PC-9 (cell line): ENCODE results near the gene FNDC3B. TPM values are rescaled to one million over a fixed set of nuclear protein-coding genes. Genes with fewer than 3 reads are reported as not detected.

Experiments
- BruUV-seq: library from RNA; stranded (reverse); fragments of 400-500 nt; replicated peaks from 2 replicates; lab custom pipeline; 2021; lab: Mats Ljungman, UMichigan
- CTCF ChIA-PET: fragments of 300-600 bp; sonication (Branson Sonifier 250); formaldehyde crosslinking; loops from one replicate; lab custom pipeline; 2022; ENCODE audit warnings: antibody characterized with exemption; lab: Charles Lee
- POLR2A ChIA-PET: fragments of 300-600 bp; sonication (Branson Sonifier 250); formaldehyde crosslinking; loops from one replicate; lab custom pipeline; 2022; ENCODE audit warnings: antibody characterized with exemption; ENCODE audit not compliant: unreplicated experiment; lab: Charles Lee
- DNase-seq, 2 experiments: peaks; one replicate each; pipeline versions ENCODE4 v3.0.0 to v3.0.0-alpha.2; 2015 to 2022; ENCODE audit warnings: mixed read lengths in 1 of 2
- H2AFZ ChIP-seq: fragments of 200-600 bp; sonication (generic); 2 replicates; pipeline ENCODE4 v1.8.1; 2017; ENCODE audit warnings: antibody characterized with exemption
- H3F3A ChIP-seq: fragments of 200-600 bp; sonication (generic); 2 replicates; pipeline ENCODE4 v1.8.1; 2017; ENCODE audit warnings: antibody characterized with exemption, mild to moderate bottlenecking, low read depth; ENCODE audit not compliant: insufficient read depth
- H3K27ac ChIP-seq: fragments of 200-600 bp; sonication (generic); 2 replicates; pipeline ENCODE4 v1.6.1; 2016; ENCODE audit warnings: mixed run types
- H3K27me3 ChIP-seq: fragments of 200-600 bp; sonication (generic); 2 replicates; pipeline ENCODE4 v1.6.1; 2016; ENCODE audit warnings: low read depth, mixed run types; ENCODE audit not compliant: insufficient read depth
- H3K36me3 ChIP-seq: fragments of 200-600 bp; sonication (generic); 2 replicates; pipeline ENCODE4 v1.6.1; 2016; ENCODE audit warnings: low read depth, mixed run types
- H3K4me1 ChIP-seq: fragments of 200-600 bp; sonication (generic); replicated peaks from 2 replicates; pipeline ENCODE4 v1.6.1; 2016; ENCODE audit warnings: mixed run types; ENCODE audit not compliant: insufficient read depth
- H3K4me2 ChIP-seq: fragments of 200-600 bp; sonication (generic); 2 replicates; pipeline ENCODE4 v1.6.1; 2017; ENCODE audit warnings: mixed run types
- H3K4me3 ChIP-seq: fragments of 200-600 bp; sonication (generic); 2 replicates; pipeline ENCODE4 v1.6.1; 2016; ENCODE audit warnings: mixed run types
- H3K79me2 ChIP-seq: fragments of 200-600 bp; sonication (generic); 2 replicates; pipeline ENCODE4 v1.6.1; 2017; ENCODE audit warnings: low read depth, mixed run types
- H3K9me2 ChIP-seq: fragments of 200-600 bp; sonication (generic); 2 replicates; pipeline ENCODE4 v1.8.1; 2017; ENCODE audit warnings: mild to moderate bottlenecking; ENCODE audit not compliant: insufficient read depth
- H3K9me3 ChIP-seq: fragments of 200-600 bp; sonication (generic); 2 replicates; pipeline ENCODE4 v1.8.1; 2016; ENCODE audit warnings: low read depth; ENCODE audit not compliant: insufficient read depth
- H4K20me1 ChIP-seq: fragments of 200-600 bp; sonication (generic); 2 replicates; pipeline ENCODE4 v1.8.1; 2017; ENCODE audit not compliant: insufficient read depth
- CTCF ChIP-seq: fragments of 200-600 bp; sonication (generic); conservative IDR thresholded peaks from 2 replicates; pipeline ENCODE4 v1.6.1; 2017; ENCODE audit warnings: mixed run types, antibody characterized with exemption, mild to moderate bottlenecking, moderate library complexity
- EZH2 ChIP-seq: fragments of 200-600 bp; sonication (generic); IDR thresholded peaks from 2 replicates; pipeline ENCODE4 v1.8.0; 2017; ENCODE audit warnings: antibody characterized with exemption, low read depth
- intact Hi-C: fragments of 100-400 bp; cut with micrococcal nuclease; formaldehyde crosslinking; loops from one replicate; pipeline ENCODE4 v1.10.0; 2022; ENCODE audit not compliant: unreplicated experiment
- total RNA-seq: library from RNA; stranded (reverse); gene quantifications from 2 replicates; pipeline ENCODE4 v1.2.3, GENCODE V29; 2021

FNDC3B gene
- total RNA-seq, 1 experiment from 2014 or later: 106 TPM

GRCh38 chr3:172405914-172406313 is 366.5 kb downstream of the FNDC3B start:
- Histone ChIP-seq H3K4me1 (no peaks in the 10 kb centered on the region), H3K9me2 (no peaks in the 10 kb centered on the region), H2AFZ (no peak overlapping the region), H3K27me3 (no peaks in the 10 kb centered on the region), H3F3A (peaks cover 66% of the 10 kb centered on the region), H4K20me1 (no peaks in the 10 kb centered on the region), H3K9me3 (no peaks in the 10 kb centered on the region), H3K4me2 (no peak overlapping the region), H3K79me2 (no peaks in the 10 kb centered on the region), H3K4me3 (no peak overlapping the region), H3K27ac (no peak overlapping the region), H3K36me3 (peaks cover 18% of the 10 kb centered on the region)
- ChIA-PET CTCF (no interaction called here), POLR2A (interaction anchor here (0.6 kb wide), 1 partner anchor 205 kb away, joined by 4 read pairs; no protein-coding TSS in a partner anchor)
- intact Hi-C loops: no loop called here
- BruUV-seq: no TSS peak
- DNase-seq: no peak
- no peak for TF ChIP-seq CTCF
- TF ChIP-seq EZH2: no peak

DNA sequence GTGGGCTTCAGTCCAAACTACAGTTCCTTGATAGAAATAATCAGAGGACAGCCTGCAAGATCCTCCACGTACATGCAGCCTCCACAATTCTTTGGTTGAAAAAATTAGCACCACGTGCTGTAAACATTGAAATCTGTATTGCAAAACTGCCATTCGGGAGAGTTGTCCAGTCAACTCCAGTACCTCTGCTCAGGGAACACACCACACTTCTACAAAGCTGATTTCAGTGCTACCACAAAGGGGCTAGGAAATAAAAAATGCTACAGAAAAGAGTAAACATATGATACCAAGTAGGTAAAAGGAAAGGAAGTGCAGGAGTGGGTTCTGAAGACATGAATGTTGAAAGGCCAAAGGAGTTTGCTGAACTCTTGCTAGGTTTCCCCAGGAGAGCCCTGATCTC is 368.5 kb downstream of the FNDC3B start:
- intact Hi-C loops: no loop called here
- ChIA-PET POLR2A (interaction anchor here (0.7 kb wide), 1 partner anchor 864 kb away, joined by 4 read pairs; no protein-coding TSS in a partner anchor), CTCF (no interaction called here)
- no peak overlapping the region for H2AFZ ChIP-seq
- H3F3A ChIP-seq: peaks cover 47% of the 10 kb centered on the region
- no peak for DNase-seq
- H3K9me2 ChIP-seq: no peaks in the 10 kb centered on the region; the same call in 1 of the 2 replicates
- no peaks in the 10 kb centered on the region for H4K20me1 ChIP-seq
- H3K27ac ChIP-seq: no peak overlapping the region
- BruUV-seq: no TSS peak
- no peaks in the 10 kb centered on the region for H3K4me1 ChIP-seq
- no peaks in the 10 kb centered on the region for H3K27me3 ChIP-seq
- no peaks in the 10 kb centered on the region for H3K36me3 ChIP-seq
- no peaks in the 10 kb centered on the region for H3K79me2 ChIP-seq
- no peaks in the 10 kb centered on the region for H3K9me3 ChIP-seq
- TF ChIP-seq CTCF: no peak
- no peak for TF ChIP-seq EZH2
- no peak overlapping the region for H3K4me3 ChIP-seq
- H3K4me2 ChIP-seq: no peak overlapping the region

- no peaks in the 10 kb centered on the region for H3K4me1 ChIP-seq
- POLR2A ChIA-PET: no interaction called here
- DNase-seq: peak in 1 of 2 experiments; percentile 25
- no peak overlapping the region for H2AFZ ChIP-seq
- intact Hi-C loops: no loop called here
- no peak overlapping the region for H3K27ac ChIP-seq
- no peaks in the 10 kb centered on the region; the same call in 1 of the 2 replicates for H3K9me2 ChIP-seq
- H3K9me3 ChIP-seq: no peaks in the 10 kb centered on the region
- CTCF ChIA-PET: no interaction called here
- H4K20me1 ChIP-seq: no peaks in the 10 kb centered on the region
- H3K4me2 ChIP-seq: no peak overlapping the region
- H3K27me3 ChIP-seq: no peaks in the 10 kb centered on the region
- H3K79me2 ChIP-seq: no peaks in the 10 kb centered on the region
- peaks cover 22% of the 10 kb centered on the region for H3F3A ChIP-seq
- TF ChIP-seq CTCF: no peak
- no TSS peak for BruUV-seq
- no peak overlapping the region for H3K4me3 ChIP-seq
- H3K36me3 ChIP-seq: no peaks in the 10 kb centered on the region
Measured at GRCh38 chr3:172410702-172411477, 371.5 kb downstream of the FNDC3B start.
